ENCODE data around the gene CDH13. TPM values are rescaled to one million over a fixed set of nuclear protein-coding genes. Genes with fewer than 3 reads are reported as not detected.

CDH13 gene
- total RNA-seq, 2 donors from 2014 or later: 2.9 TPM; not detected in 1

- Histone ChIP-seq H3K36me3 (replicated peaks in 1 of 2; ENCODE audit: insufficient read depth in 1 of 2, low read depth in 2 of 2) (no peaks in the 10 kb centered on the region), H3K4me3 (no peak overlapping the region), H3K27ac (no peak overlapping the region), H3K9me3 (no peaks in the 10 kb centered on the region), H3K27me3 (no peaks in the 10 kb centered on the region), H3K4me1 (no peaks in the 10 kb centered on the region)
- no peak for TF ChIP-seq CTCF (IDR thresholded peaks at IDR 0.05)
- no peak for TF ChIP-seq POLR2A (IDR thresholded peaks at IDR 0.05)
- no peak for DNase-seq
- ATAC-seq: no peak
- intact Hi-C loops (cut with DNase I): no loop called here
- 69 to 70% methylated on average over 14 of the region's 14 CpGs for WGBS, 2 donors
Observed at GRCh38 chr16:83847371-83848225, 1220.8 kb downstream of the CDH13 start.

GRCh38 chr16:83849421-83849820 is 1222.7 kb downstream of the CDH13 start:
- ATAC-seq: no peak
- no peak overlapping the region for H3K4me3 ChIP-seq

More at GRCh38 chr16:83849421-83849820, 1222.7 kb downstream of the CDH13 start:
- DNase-seq: no peak
- TF ChIP-seq CTCF (IDR thresholded peaks at IDR 0.05) (no peak), POLR2A (IDR thresholded peaks at IDR 0.05) (no peak)
- H3K9me3 ChIP-seq: no peaks in the 10 kb centered on the region
- H3K4me1 ChIP-seq: no peaks in the 10 kb centered on the region
- no peaks in the 10 kb centered on the region for H3K36me3 ChIP-seq (replicated peaks in 1 of 2; ENCODE audit: insufficient read depth in 1 of 2, low read depth in 2 of 2)
- H3K27me3 ChIP-seq: no peaks in the 10 kb centered on the region
- intact Hi-C loops (cut with DNase I): no loop called here
- no peak overlapping the region for H3K27ac ChIP-seq
- 83 to 87% methylated on average over 5 to 6 of the region's 6 CpGs for WGBS, 2 donors

MicroRNAs within 50 kb of the gene (microRNA counts, 767-probe panel; counts per million panel counts)
- microRNA hsa-miR-3182: 0 to 736 counts per million in 2 donors

Small RNAs within 50 kb of the gene (microRNA-seq; reads per million reads assigned to microRNA genes)
- 0 reads per million in 2 donors for gene MIR3182 (ENCODE audit: borderline number of aligned reads in 2 of 2, borderline replicate concordance in 2 of 2)
- gene MIR8058 (ENCODE audit: borderline number of aligned reads in 2 of 2, borderline replicate concordance in 2 of 2): 0 reads per million in 2 donors

Small RNAs within 50 kb of the gene (small RNA-seq; reads per million reads assigned to genes)
- gene AC099506.2 (not detected), gene MIR3182 (not detected), gene MIR8058 (not detected)

Data from body of pancreas (tissue), 4 donors.